Erythroblast (primary cell): Measurements from ENCODE around the gene AHRR.
"Not testable (repeated sequence)": the region's sequence is repeated elsewhere in the genome, so short reads cannot be mapped to it uniquely, and the experiment has no call there.

Experiments used
- DNase-seq, 2 experiments: peaks; one replicate each; lab custom pipeline; 2025; lab: John Stamatoyannopoulos, UW
- GATA1 ChIP-seq: IDR thresholded peaks from 2 replicates; pipeline ENCODE4 v1.6.1; 2011; ENCODE audit warnings: low read depth, mild to moderate bottlenecking, control low read depth, low read length, moderate library complexity
- POLR2A ChIP-seq: IDR thresholded peaks from 2 replicates; pipeline ENCODE4 v1.6.1; 2011; ENCODE audit warnings: mild to moderate bottlenecking, low read length

The AHRR gene

GRCh38 chr5:483011-483410, 161.5 kb downstream of the AHRR start:
- DNase-seq, result no peak
- TF ChIP-seq POLR2A (no peak), GATA1 (no peak)

GRCh38 chr5:483434-484140, 162.1 kb downstream of the AHRR start:
- DNase-seq, result no peak
- TF ChIP-seq GATA1, result no peak
- no peak for TF ChIP-seq POLR2A

- DNase-seq, result no peak
- TF ChIP-seq GATA1 (no peak), POLR2A (no peak)
Measured at GRCh38 chr5:484556-484955, 163.0 kb downstream of the AHRR start.

GRCh38 chr5:485113-485945, 163.8 kb downstream of the AHRR start:
- DNase-seq, result no peak
- no peak for TF ChIP-seq GATA1
- TF ChIP-seq POLR2A, result no peak

GRCh38 chr5:485946-486491, 164.5 kb downstream of the AHRR start:
- DNase-seq, result no peak

GRCh38 chr5:486597-486996, 165.1 kb downstream of the AHRR start:
- not testable (repeated sequence) for DNase-seq

More at GRCh38 chr5:485946-486491, 164.5 kb downstream of the AHRR start:
- TF ChIP-seq GATA1 (no peak), POLR2A (no peak)
